ENCODE results near the gene RELL1.

The RELL1 gene

GRCh38 chr4:37595875-37596680, 90.1 kb downstream of the RELL1 start:
- no peak for TF ChIP-seq CTCF (IDR thresholded peaks at IDR 0.05)
- Histone ChIP-seq H3K9ac (no peak overlapping the region), H3K36me3 (ENCODE audit: control insufficient read depth, insufficient read depth, low read length) (peaks cover 2% of the 10 kb centered on the region), H3K4me2 (ENCODE audit: low read length) (no peak overlapping the region), H3K9me3 (ENCODE audit: control insufficient read depth, low read length) (no peaks in the 10 kb centered on the region), H3K4me3 (ENCODE audit: low read depth, low read length) (no peak overlapping the region), H3K79me2 (no peaks in the 10 kb centered on the region), H3K27me3 (ENCODE audit: control insufficient read depth, insufficient read depth, low read length) (no peaks in the 10 kb centered on the region), H2AFZ (no peak overlapping the region), H3K27ac (no peak overlapping the region), H3K4me1 (no peaks in the 10 kb centered on the region)

GRCh38 chr4:37594099-37594498, 92.1 kb downstream of the RELL1 start:
- H3K36me3 ChIP-seq (ENCODE audit: control insufficient read depth, insufficient read depth, low read length) = peaks cover 2% of the 10 kb centered on the region
- H3K9me3 ChIP-seq (ENCODE audit: control insufficient read depth, low read length) = no peaks in the 10 kb centered on the region
- no peak overlapping the region for H3K9ac ChIP-seq
- H3K79me2 ChIP-seq = no peaks in the 10 kb centered on the region
- no peak for TF ChIP-seq CTCF (IDR thresholded peaks at IDR 0.05)
- H3K4me2 ChIP-seq (ENCODE audit: low read length) = no peak overlapping the region
- no peak overlapping the region for H3K4me3 ChIP-seq (ENCODE audit: low read depth, low read length)
- no peaks in the 10 kb centered on the region for H3K4me1 ChIP-seq
- H2AFZ ChIP-seq = no peak overlapping the region
- no peak overlapping the region for H3K27ac ChIP-seq
- no peaks in the 10 kb centered on the region for H3K27me3 ChIP-seq (ENCODE audit: control insufficient read depth, insufficient read depth, low read length)

- H3K27ac ChIP-seq = no peak overlapping the region
- H3K36me3 ChIP-seq (ENCODE audit: control insufficient read depth, insufficient read depth, low read length) = no peaks in the 10 kb centered on the region
- no peak overlapping the region for H3K4me3 ChIP-seq (ENCODE audit: low read depth, low read length)
- no peaks in the 10 kb centered on the region for H3K79me2 ChIP-seq
- H3K9ac ChIP-seq = no peak overlapping the region
- H3K4me1 ChIP-seq = no peaks in the 10 kb centered on the region
- H2AFZ ChIP-seq = no peak overlapping the region
- no peak for TF ChIP-seq CTCF (IDR thresholded peaks at IDR 0.05)
- no peak overlapping the region for H3K4me2 ChIP-seq (ENCODE audit: low read length)
- no peaks in the 10 kb centered on the region for H3K27me3 ChIP-seq (ENCODE audit: control insufficient read depth, insufficient read depth, low read length)
- no peaks in the 10 kb centered on the region for H3K9me3 ChIP-seq (ENCODE audit: control insufficient read depth, low read length)
Measured at GRCh38 chr4:37591349-37591748, 94.8 kb downstream of the RELL1 start.

- Histone ChIP-seq H3K9ac (no peak overlapping the region), H2AFZ (no peak overlapping the region), H3K36me3 (ENCODE audit: control insufficient read depth, insufficient read depth, low read length) (no peaks in the 10 kb centered on the region), H3K4me2 (ENCODE audit: low read length) (no peak overlapping the region), H3K27me3 (ENCODE audit: control insufficient read depth, insufficient read depth, low read length) (no peaks in the 10 kb centered on the region), H3K9me3 (ENCODE audit: control insufficient read depth, low read length) (no peaks in the 10 kb centered on the region), H3K27ac (no peak overlapping the region), H3K4me3 (ENCODE audit: low read depth, low read length) (no peak overlapping the region), H3K4me1 (no peaks in the 10 kb centered on the region), H3K79me2 (no peaks in the 10 kb centered on the region)
- no peak for TF ChIP-seq CTCF (IDR thresholded peaks at IDR 0.05)
Measured at GRCh38 chr4:37590016-37590415, 96.2 kb downstream of the RELL1 start.

- Histone ChIP-seq H3K9me3 (ENCODE audit: control insufficient read depth, low read length) (no peaks in the 10 kb centered on the region), H3K4me2 (ENCODE audit: low read length) (no peak overlapping the region), H2AFZ (no peak overlapping the region), H3K4me1 (no peaks in the 10 kb centered on the region), H3K27me3 (ENCODE audit: control insufficient read depth, insufficient read depth, low read length) (no peaks in the 10 kb centered on the region), H3K27ac (no peak overlapping the region), H3K9ac (no peak overlapping the region), H3K4me3 (ENCODE audit: low read depth, low read length) (no peak overlapping the region), H3K36me3 (ENCODE audit: control insufficient read depth, insufficient read depth, low read length) (no peaks in the 10 kb centered on the region), H3K79me2 (no peaks in the 10 kb centered on the region)
- no peak for TF ChIP-seq CTCF (IDR thresholded peaks at IDR 0.05)
Measured at GRCh38 chr4:37588150-37588549, 98.0 kb downstream of the RELL1 start.
